ENCODE measurements around the gene MMP17. TPM values are rescaled to one million over a fixed set of nuclear protein-coding genes. Genes with fewer than 3 reads are reported as not detected.
A peak's percentile ranks its signal among the peaks of the same experiment; 100 is the strongest.

MMP17 gene
- total RNA-seq, 2 donors from 2014 or later: 2.1 to 3.2 TPM

DNA sequence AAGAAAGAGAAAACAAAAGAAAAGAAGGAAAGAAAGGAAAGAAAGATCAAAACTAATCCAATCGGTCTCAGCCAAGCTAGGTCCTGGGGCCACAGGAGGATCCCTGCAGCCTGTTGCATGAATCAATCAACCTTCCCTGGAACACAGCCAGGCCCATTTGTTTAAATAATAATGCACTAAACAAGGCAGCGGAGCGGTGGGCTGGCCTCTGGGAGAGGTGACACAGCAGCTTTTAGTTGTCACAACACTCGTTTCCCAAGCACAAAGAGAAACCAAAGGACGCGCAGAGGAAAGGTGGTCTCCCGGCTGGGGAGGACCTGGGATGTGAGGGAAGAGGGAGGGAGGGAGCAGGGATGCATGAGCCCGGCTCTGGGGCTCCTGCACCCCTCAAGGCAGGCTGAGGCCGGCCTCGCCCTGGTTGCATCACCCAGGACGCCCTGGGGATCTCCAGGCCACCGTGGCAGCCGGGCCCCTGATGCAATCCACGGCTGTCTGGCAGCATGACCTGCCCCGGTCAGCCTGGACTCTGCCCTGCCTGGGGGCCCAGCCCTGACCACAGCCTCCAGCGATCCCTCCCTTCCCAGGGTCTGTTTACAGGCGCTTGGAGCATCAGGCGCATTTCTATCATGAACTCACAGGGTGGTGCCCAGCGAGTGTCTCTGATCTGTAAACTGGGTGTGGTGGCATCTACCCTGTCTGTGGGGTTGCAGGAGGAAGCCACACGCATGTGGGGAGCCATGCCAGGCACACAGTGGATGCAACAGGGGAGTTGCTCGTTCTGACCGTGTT, 32.5 kb downstream of the MMP17 start:
- no peaks in the 10 kb centered on the region for H3K4me1 ChIP-seq
- H3K27me3 ChIP-seq: no peaks in the 10 kb centered on the region
- TF ChIP-seq CTCF (IDR thresholded peaks at IDR 0.05): no peak
- no peaks in the 10 kb centered on the region for H3K36me3 ChIP-seq
- no peaks in the 10 kb centered on the region for H3K9me3 ChIP-seq
- DNase-seq (ENCODE audit: low spot score): peak; percentile 60
- peak overlapping the region in 1 of 2 donors; percentile 22 for H3K4me3 ChIP-seq
- H3K27ac ChIP-seq: no peak overlapping the region

- no peaks in the 10 kb centered on the region for H3K9me3 ChIP-seq
- no peak for DNase-seq (ENCODE audit: low spot score)
- H3K27me3 ChIP-seq: no peaks in the 10 kb centered on the region
- H3K27ac ChIP-seq: no peak overlapping the region
- H3K4me3 ChIP-seq: no peak overlapping the region
- no peaks in the 10 kb centered on the region for H3K4me1 ChIP-seq
- H3K36me3 ChIP-seq: no peaks in the 10 kb centered on the region
- TF ChIP-seq CTCF (IDR thresholded peaks at IDR 0.05): no peak
These were observed 33.3 kb downstream of the MMP17 start for GRCh38 chr12:131861261-131862083.

- no peaks in the 10 kb centered on the region for H3K4me1 ChIP-seq
These were observed 33.9 kb downstream of the MMP17 start for GRCh38 chr12:131862084-131862441.

GRCh38 chr12:131862600-131862993, 34.4 kb downstream of the MMP17 start:
- Histone ChIP-seq H3K9me3 (no peaks in the 10 kb centered on the region), H3K4me1 (no peaks in the 10 kb centered on the region), H3K36me3 (no peaks in the 10 kb centered on the region), H3K27me3 (no peaks in the 10 kb centered on the region), H3K27ac (no peak overlapping the region), H3K4me3 (no peak overlapping the region)
- no peak for TF ChIP-seq CTCF (IDR thresholded peaks at IDR 0.05)
- no peak for DNase-seq (ENCODE audit: low spot score)

More at GRCh38 chr12:131862084-131862441, 33.9 kb downstream of the MMP17 start:
- TF ChIP-seq CTCF (IDR thresholded peaks at IDR 0.05): no peak
- Histone ChIP-seq H3K27me3 (no peaks in the 10 kb centered on the region), H3K4me3 (no peak overlapping the region), H3K9me3 (no peaks in the 10 kb centered on the region), H3K36me3 (no peaks in the 10 kb centered on the region), H3K27ac (no peak overlapping the region)
- DNase-seq (ENCODE audit: low spot score): no peak

DNA sequence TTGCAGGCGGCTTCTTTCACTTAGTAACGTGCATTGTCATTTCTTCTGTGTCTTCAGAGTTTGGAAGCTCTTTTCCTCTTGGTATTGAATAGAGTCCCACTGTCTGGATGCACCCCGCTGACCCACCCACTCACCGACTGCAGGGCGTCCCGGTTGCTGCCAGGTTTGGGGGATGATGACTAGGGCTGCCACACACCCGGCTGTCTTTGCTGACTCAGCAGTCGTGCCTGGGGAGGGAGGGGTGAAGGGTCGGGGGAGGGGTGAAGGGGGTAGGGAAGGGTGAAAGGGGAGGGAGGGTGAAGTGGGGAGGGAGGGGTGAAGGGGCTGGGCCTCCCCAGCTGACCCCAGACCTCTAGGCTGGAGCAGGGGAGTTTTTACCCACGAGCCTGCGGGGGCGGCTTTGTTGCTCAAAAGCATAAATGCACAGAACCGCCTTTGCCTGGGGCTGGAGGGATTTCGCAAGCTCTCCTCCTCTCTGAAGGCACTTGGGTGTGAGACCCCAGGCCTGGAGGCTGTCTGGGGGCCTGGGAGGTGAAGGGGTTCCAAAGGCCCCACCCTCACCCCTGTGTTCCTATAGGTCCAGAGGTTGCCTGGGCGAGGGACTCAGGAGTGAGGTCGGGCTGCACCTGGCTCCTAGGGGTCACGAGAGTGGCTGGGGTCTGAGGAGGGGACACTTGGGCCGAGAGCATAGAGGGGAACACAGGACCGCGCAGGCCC, 35.0 kb downstream of the MMP17 start:
- Histone ChIP-seq H3K27ac (no peak overlapping the region), H3K4me3 (no peak overlapping the region), H3K9me3 (no peaks in the 10 kb centered on the region), H3K4me1 (no peaks in the 10 kb centered on the region), H3K27me3 (no peaks in the 10 kb centered on the region), H3K36me3 (no peaks in the 10 kb centered on the region)
- DNase-seq (ENCODE audit: low spot score): no peak
- no peak for TF ChIP-seq CTCF (IDR thresholded peaks at IDR 0.05)

All from right atrium auricular region (tissue), 2 donors.